ENCODE measurements around the gene BOLA3.

DNA sequence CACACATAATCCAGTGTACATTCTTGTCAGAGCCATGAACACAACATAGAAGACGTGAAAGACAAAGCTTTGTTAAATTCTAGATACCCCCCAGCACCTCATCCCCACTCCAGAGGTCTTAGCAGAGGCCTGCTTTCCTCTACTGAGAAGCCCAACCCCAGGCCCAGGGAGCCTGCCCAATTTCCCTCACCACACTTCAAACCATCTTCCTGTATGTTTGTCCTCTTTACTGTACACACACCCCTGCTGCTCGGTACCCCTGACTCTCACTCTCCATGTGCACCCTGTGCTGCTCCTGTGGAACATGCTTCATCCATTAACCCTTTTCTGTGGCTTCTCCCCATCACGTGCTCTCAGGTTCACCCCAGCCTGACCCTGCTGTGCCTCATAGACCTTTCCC lies 37.2 kb downstream of the BOLA3 start:
- TF ChIP-seq, protein P1, sequence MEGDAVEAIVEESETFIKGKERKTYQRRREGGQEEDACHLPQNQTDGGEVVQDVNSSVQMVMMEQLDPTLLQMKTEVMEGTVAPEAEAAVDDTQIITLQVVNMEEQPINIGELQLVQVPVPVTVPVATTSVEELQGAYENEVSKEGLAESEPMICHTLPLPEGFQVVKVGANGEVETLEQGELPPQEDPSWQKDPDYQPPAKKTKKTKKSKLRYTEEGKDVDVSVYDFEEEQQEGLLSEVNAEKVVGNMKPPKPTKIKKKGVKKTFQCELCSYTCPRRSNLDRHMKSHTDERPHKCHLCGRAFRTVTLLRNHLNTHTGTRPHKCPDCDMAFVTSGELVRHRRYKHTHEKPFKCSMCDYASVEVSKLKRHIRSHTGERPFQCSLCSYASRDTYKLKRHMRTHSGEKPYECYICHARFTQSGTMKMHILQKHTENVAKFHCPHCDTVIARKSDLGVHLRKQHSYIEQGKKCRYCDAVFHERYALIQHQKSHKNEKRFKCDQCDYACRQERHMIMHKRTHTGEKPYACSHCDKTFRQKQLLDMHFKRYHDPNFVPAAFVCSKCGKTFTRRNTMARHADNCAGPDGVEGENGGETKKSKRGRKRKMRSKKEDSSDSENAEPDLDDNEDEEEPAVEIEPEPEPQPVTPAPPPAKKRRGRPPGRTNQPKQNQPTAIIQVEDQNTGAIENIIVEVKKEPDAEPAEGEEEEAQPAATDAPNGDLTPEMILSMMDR (IDR thresholded peaks at IDR 0.05; ENCODE audit: low read depth, low read length): no peak
- TF ChIP-seq EZH2phosphoT487 (IDR thresholded peaks at IDR 0.05; ENCODE audit: low read depth): no peak

Measured in OCI-LY3 (cell line).